ENCODE data around the gene TMEM101.

Gene TMEM101

GRCh38 chr17:44012391-44012790, 2.4 kb downstream of the TMEM101 start:
- TF ChIP-seq ZFP30 (CRISPR knock-in tag; IDR thresholded peaks at IDR 0.05) = no peak
- no peak for TF ChIP-seq BACH2 (CRISPR knock-in tag; IDR thresholded peaks at IDR 0.05; ENCODE audit: borderline replicate concordance)
- no peak for TF ChIP-seq GLIS3 (CRISPR knock-in tag; IDR thresholded peaks at IDR 0.05)
- no peak for TF ChIP-seq ESRRG (CRISPR knock-in tag; IDR thresholded peaks at IDR 0.05)
- TF ChIP-seq ZNF565 (CRISPR knock-in tag; conservative IDR thresholded peaks at IDR 0.05; ENCODE audit: low read depth) = no peak
- no peak for TF ChIP-seq POU6F1 (CRISPR knock-in tag; IDR thresholded peaks at IDR 0.05; ENCODE audit: borderline replicate concordance, low read depth)
- TF ChIP-seq CSDC2 (CRISPR knock-in tag; IDR thresholded peaks at IDR 0.05) = no peak
- no peak for TF ChIP-seq PATZ1 (CRISPR knock-in tag; IDR thresholded peaks at IDR 0.05; ENCODE audit: borderline replicate concordance)
- no peak for TF ChIP-seq RARB (CRISPR knock-in tag; IDR thresholded peaks at IDR 0.05)
- no peak for TF ChIP-seq ZFP3 (CRISPR knock-in tag; IDR thresholded peaks at IDR 0.05)
- no peak for TF ChIP-seq TCF4 (CRISPR knock-in tag; IDR thresholded peaks at IDR 0.05; ENCODE audit: borderline replicate concordance)
- TF ChIP-seq PPARA (CRISPR knock-in tag; IDR thresholded peaks at IDR 0.05; ENCODE audit: borderline replicate concordance) = no peak
- TF ChIP-seq CREB5 (CRISPR knock-in tag; IDR thresholded peaks at IDR 0.05; ENCODE audit: low read depth) = no peak
- no peak for TF ChIP-seq TOX (CRISPR knock-in tag; IDR thresholded peaks at IDR 0.05; ENCODE audit: borderline replicate concordance)
- TF ChIP-seq ARNTL (CRISPR knock-in tag; IDR thresholded peaks at IDR 0.05; ENCODE audit: borderline replicate concordance, low read depth) = no peak
- TF ChIP-seq ZNF8 (CRISPR knock-in tag; IDR thresholded peaks at IDR 0.05) = no peak
- no peak for TF ChIP-seq SNAI2 (CRISPR knock-in tag; IDR thresholded peaks at IDR 0.05)
- TF ChIP-seq TSHZ2 (CRISPR knock-in tag; IDR thresholded peaks at IDR 0.05) = no peak
- no peak for ATAC-seq

GRCh38 chr17:44011876-44012275, 2.9 kb downstream of the TMEM101 start:
- ATAC-seq = no peak
- TF ChIP-seq CSRNP3 (CRISPR knock-in tag; IDR thresholded peaks at IDR 0.05) = no peak
- TF ChIP-seq POU6F1 (CRISPR knock-in tag; IDR thresholded peaks at IDR 0.05; ENCODE audit: borderline replicate concordance, low read depth) = no peak
- TF ChIP-seq ZNF565 (CRISPR knock-in tag; conservative IDR thresholded peaks at IDR 0.05; ENCODE audit: low read depth) = no peak
- no peak for TF ChIP-seq TCF4 (CRISPR knock-in tag; IDR thresholded peaks at IDR 0.05; ENCODE audit: borderline replicate concordance)
- TF ChIP-seq TOX (CRISPR knock-in tag; IDR thresholded peaks at IDR 0.05; ENCODE audit: borderline replicate concordance) = no peak
